Mesenchymal stem cell (in vitro differentiated cells and primary cell): ENCODE data around the gene P2RY2.

Experiments used
- DNase-seq: peaks from one replicate; pipeline ENCODE4 v3.0.0-alpha.2; 2013
- H2AFZ ChIP-seq: one replicate; pipeline ENCODE4 v1.6.1; 2013; ENCODE audit warnings: low read depth, mild to moderate bottlenecking, control low read depth, inconsistent platforms, low read length, moderate library complexity
- H2AK5ac ChIP-seq: 2 replicates; pipeline ENCODE4 v1.6.1; 2013; ENCODE audit warnings: low read length, moderate library complexity, mild to moderate bottlenecking, inconsistent platforms; ENCODE audit not compliant: severe bottlenecking
- H2BK120ac ChIP-seq: one replicate; pipeline ENCODE4 v1.6.1; 2013; ENCODE audit warnings: low read depth, mild to moderate bottlenecking, inconsistent platforms, low read length, moderate library complexity
- H2BK12ac ChIP-seq, 2 experiments: one replicate each; pipeline ENCODE4 v1.6.1; 2013; ENCODE audit warnings: inconsistent platforms in 2 of 2, low read length in 2 of 2, mild to moderate bottlenecking in 2 of 2, moderate library complexity in 2 of 2, control low read depth in 1 of 2
- H2BK15ac ChIP-seq: one replicate; pipeline ENCODE4 v1.6.1; 2013; ENCODE audit warnings: mild to moderate bottlenecking, low read depth, inconsistent platforms; ENCODE audit not compliant: poor library complexity, severe bottlenecking
- H2BK5ac ChIP-seq: 2 replicates; pipeline ENCODE4 v1.6.1; 2013; ENCODE audit warnings: low read depth, mild to moderate bottlenecking, low read length, control low read depth, inconsistent platforms; ENCODE audit not compliant: poor library complexity, severe bottlenecking
- H3K14ac ChIP-seq, 2 experiments: one replicate each; pipeline ENCODE4 v1.6.1; 2013; ENCODE audit warnings: inconsistent platforms in 2 of 2, low read length in 2 of 2, control low read depth in 1 of 2, mild to moderate bottlenecking in 1 of 2, moderate library complexity in 1 of 2
- H3K18ac ChIP-seq, 2 experiments: one replicate each; pipeline ENCODE4 v1.6.1; 2013; ENCODE audit warnings: inconsistent platforms in 2 of 2, low read length in 2 of 2, control low read depth in 1 of 2, low read depth in 1 of 2, mild to moderate bottlenecking in 1 of 2
- H3K23ac ChIP-seq, 2 experiments: one replicate each; pipeline ENCODE4 v1.6.1; 2013; ENCODE audit warnings: inconsistent platforms in 2 of 2, low read length in 2 of 2, mild to moderate bottlenecking in 2 of 2, moderate library complexity in 2 of 2, control low read depth in 1 of 2
- H3K27ac ChIP-seq: 2 replicates; pipeline ENCODE4 v1.5.1; 2013; ENCODE audit warnings: mild to moderate bottlenecking, moderate library complexity, low read length, control low read depth, inconsistent platforms; ENCODE audit not compliant: poor library complexity, severe bottlenecking
- H3K27me3 ChIP-seq, 2 experiments: 2 replicates each; pipeline versions ENCODE4 v1.6.1 to v1.7.0; 2013; ENCODE audit warnings: low read length in 2 of 2, mild to moderate bottlenecking in 2 of 2, moderate library complexity in 2 of 2, control low read depth in 1 of 2, inconsistent platforms in 1 of 2; ENCODE audit not compliant: control insufficient read depth in 1 of 2, insufficient read depth in 1 of 2
- H3K36me3 ChIP-seq, 2 experiments: 2 replicates each; pipeline versions ENCODE4 v1.6.1 to v1.7.0; 2013; ENCODE audit warnings: low read length in 2 of 2, control low read depth in 1 of 2, inconsistent platforms in 1 of 2, low read depth in 1 of 2, mild to moderate bottlenecking in 1 of 2; ENCODE audit not compliant: insufficient read depth in 2 of 2, control insufficient read depth in 1 of 2
- H3K4ac ChIP-seq, 2 experiments: one replicate each; pipeline ENCODE4 v1.6.1; 2013; ENCODE audit warnings: inconsistent platforms in 2 of 2, low read length in 2 of 2, mild to moderate bottlenecking in 2 of 2, moderate library complexity in 2 of 2, control low read depth in 1 of 2, low read depth in 1 of 2
- H3K4me1 ChIP-seq: 2 replicates; pipeline ENCODE4 v1.6.1; 2013; ENCODE audit warnings: low read depth, low read length, control low read depth; ENCODE audit not compliant: control insufficient read depth, insufficient read depth
- H3K4me2 ChIP-seq: 2 replicates; pipeline ENCODE4 v1.6.1; 2013; ENCODE audit warnings: low read length, mild to moderate bottlenecking, inconsistent platforms; ENCODE audit not compliant: poor library complexity, severe bottlenecking
- H3K4me3 ChIP-seq, 2 experiments: 2 replicates each; pipeline versions ENCODE4 v1.5.1 to v1.7.0; 2013; ENCODE audit warnings: low read length in 2 of 2, mild to moderate bottlenecking in 2 of 2, control low read depth in 1 of 2, low read depth in 1 of 2; ENCODE audit not compliant: insufficient read depth in 1 of 2
- H3K79me1 ChIP-seq: replicated peaks from 2 replicates; pipeline ENCODE4 v1.6.1; 2013; ENCODE audit warnings: mild to moderate bottlenecking, control low read depth, low read length, inconsistent platforms; ENCODE audit not compliant: poor library complexity, severe bottlenecking
- H3K9ac ChIP-seq: 2 replicates; pipeline ENCODE4 v1.7.0; 2013; ENCODE audit warnings: mild to moderate bottlenecking, low read length, moderate library complexity
- H3K9me3 ChIP-seq: 2 replicates; pipeline ENCODE4 v1.7.0; 2013; ENCODE audit warnings: mild to moderate bottlenecking, low read length; ENCODE audit not compliant: control insufficient read depth
- H4K8ac ChIP-seq: one replicate; pipeline ENCODE4 v1.6.1; 2013; ENCODE audit warnings: inconsistent platforms, mild to moderate bottlenecking, low read length, moderate library complexity
- H4K91ac ChIP-seq: one replicate; pipeline ENCODE4 v1.6.1; 2013; ENCODE audit warnings: mild to moderate bottlenecking, low read length, inconsistent platforms
- WGBS: methylation state at CpG from one replicate; pipeline ENCODE4 v1.1.7; 2013; ENCODE audit warnings: mixed read lengths; 5-methylcytosine and 5-hydroxymethylcytosine counted together

P2RY2 gene

DNA sequence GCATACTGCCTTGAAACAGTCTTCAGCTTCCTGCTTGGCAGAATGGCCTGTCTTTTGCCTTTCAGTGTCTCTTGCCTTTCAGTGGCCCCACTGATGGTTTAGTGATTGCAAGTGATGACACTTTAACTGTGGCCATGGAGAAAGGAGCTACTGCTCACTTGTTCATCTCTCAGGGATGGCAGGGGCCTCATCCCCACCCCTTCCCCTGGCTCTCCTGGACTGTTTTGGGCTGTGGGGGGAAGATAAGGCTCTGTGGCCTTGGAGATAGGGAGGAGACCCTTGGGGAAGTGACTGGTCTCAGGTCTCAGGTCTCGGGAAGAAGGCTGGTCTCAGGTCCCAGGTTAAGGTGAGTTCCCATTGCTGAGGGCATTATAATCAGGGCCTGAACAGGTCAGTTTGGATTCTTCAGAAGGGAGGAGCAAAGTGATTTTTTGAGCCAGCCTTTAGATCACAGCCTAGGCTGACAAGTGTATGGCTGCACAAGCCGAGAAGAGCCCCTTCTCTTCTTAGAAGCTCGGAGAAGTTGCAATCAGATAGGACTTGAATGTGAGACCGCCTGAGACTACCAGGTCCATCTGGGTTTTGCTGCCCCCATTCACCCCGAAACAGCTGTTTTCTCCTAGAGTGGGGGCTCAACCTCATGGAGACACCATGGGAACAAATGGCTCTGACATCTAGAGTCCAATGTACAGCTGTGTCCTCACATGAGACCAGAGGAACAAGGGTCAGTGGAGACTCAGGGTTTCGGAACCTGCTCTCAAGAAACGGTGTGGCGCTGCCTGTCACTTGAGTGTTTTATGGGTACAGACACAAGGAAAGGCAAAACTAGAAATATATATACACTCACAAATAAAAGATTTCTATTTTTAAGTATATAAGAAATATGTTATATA lies 15.9 kb upstream of the P2RY2 start:
- Histone ChIP-seq H3K4me2 (no peak overlapping the region), H4K91ac (no peak overlapping the region), H3K9ac (no peak overlapping the region), H3K18ac (no peak overlapping the region), H3K14ac (no peak overlapping the region), H3K4me1 (no peaks in the 10 kb centered on the region), H4K8ac (no peak overlapping the region), H3K23ac (no peak overlapping the region), H2AFZ (no peak overlapping the region), H2BK12ac (no peak overlapping the region), H3K4me3 (no peak overlapping the region), H3K4ac (no peak overlapping the region), H2BK120ac (no peak overlapping the region), H3K27ac (no peak overlapping the region), H3K9me3 (no peaks in the 10 kb centered on the region), H2BK5ac (no peak overlapping the region), H3K36me3 (no peaks in the 10 kb centered on the region), H3K79me1 (no peaks in the 10 kb centered on the region), H2BK15ac (no peak overlapping the region), H3K27me3 (no peaks in the 10 kb centered on the region), H2AK5ac (no peak overlapping the region)
- no peak for DNase-seq
- WGBS = 92% methylated on average over 5 of the region's 8 CpGs

- H2BK12ac ChIP-seq = no peak overlapping the region
- no peak overlapping the region for H4K91ac ChIP-seq
- no peak overlapping the region for H2BK120ac ChIP-seq
- H3K14ac ChIP-seq = no peak overlapping the region
- H3K27me3 ChIP-seq = no peaks in the 10 kb centered on the region
- H3K27ac ChIP-seq = no peak overlapping the region
- no peak overlapping the region for H2BK15ac ChIP-seq
- DNase-seq = no peak
- no peaks in the 10 kb centered on the region for H3K4me1 ChIP-seq
- H3K18ac ChIP-seq = no peak overlapping the region
- H3K23ac ChIP-seq = no peak overlapping the region
- WGBS = 85% methylated on average over 5 of the region's 6 CpGs
- no peaks in the 10 kb centered on the region for H3K36me3 ChIP-seq
- no peaks in the 10 kb centered on the region for H3K79me1 ChIP-seq
- no peak overlapping the region for H2AFZ ChIP-seq
- no peak overlapping the region for H2AK5ac ChIP-seq
- H3K4me2 ChIP-seq = no peak overlapping the region
- no peak overlapping the region for H3K4me3 ChIP-seq
- H3K9me3 ChIP-seq = no peaks in the 10 kb centered on the region
- no peak overlapping the region for H2BK5ac ChIP-seq
- no peak overlapping the region for H3K4ac ChIP-seq
- H4K8ac ChIP-seq = no peak overlapping the region
- H3K9ac ChIP-seq = no peak overlapping the region
Observed at GRCh38 chr11:73203322-73203721, 14.8 kb upstream of the P2RY2 start.

DNA sequence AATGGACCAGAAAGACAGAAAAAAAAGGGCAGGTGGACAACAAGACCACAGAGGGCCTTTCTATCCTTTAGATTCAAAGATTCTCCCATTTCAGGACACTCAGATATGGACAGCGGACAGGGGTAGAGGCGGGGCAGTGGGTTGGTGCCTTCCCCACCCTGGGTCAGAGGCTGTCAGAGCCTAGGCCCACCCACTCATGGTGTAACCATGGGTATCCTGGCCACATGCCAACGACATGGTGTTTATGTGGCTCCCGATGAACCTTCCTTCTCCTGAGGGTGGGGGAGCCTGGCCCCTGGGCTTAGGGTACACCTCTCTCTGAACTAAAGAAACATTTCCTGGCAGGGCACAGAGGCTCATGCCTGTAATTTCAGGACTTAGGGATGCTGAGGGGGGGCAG lies 14.3 kb upstream of the P2RY2 start:
- no peak overlapping the region for H4K8ac ChIP-seq

GRCh38 chr11:73204711-73205121 lies 13.4 kb upstream of the P2RY2 start:
- Histone ChIP-seq H2AK5ac (no peak overlapping the region), H4K8ac (no peak overlapping the region), H3K79me1 (no peaks in the 10 kb centered on the region), H3K23ac (no peak overlapping the region), H3K4me3 (no peak overlapping the region), H3K9ac (no peak overlapping the region), H3K27me3 (no peaks in the 10 kb centered on the region), H4K91ac (no peak overlapping the region), H3K14ac (no peak overlapping the region), H3K4me1 (no peaks in the 10 kb centered on the region), H2BK15ac (peak overlapping the region; percentile 57), H2BK12ac (no peak overlapping the region), H2AFZ (no peak overlapping the region), H3K27ac (no peak overlapping the region), H3K18ac (no peak overlapping the region), H2BK5ac (no peak overlapping the region), H3K4ac (no peak overlapping the region), H3K9me3 (no peaks in the 10 kb centered on the region), H3K4me2 (no peak overlapping the region), H3K36me3 (no peaks in the 10 kb centered on the region), H2BK120ac (no peak overlapping the region)
- no peak for DNase-seq
- WGBS = 75% methylated on average over 8 of the region's 8 CpGs

More for the DNA sequence above, 14.3 kb upstream of the P2RY2 start:
- H2AK5ac ChIP-seq = no peak overlapping the region
- no peak overlapping the region for H4K91ac ChIP-seq
- H2AFZ ChIP-seq = no peak overlapping the region
- no peak overlapping the region for H2BK5ac ChIP-seq
- H3K36me3 ChIP-seq = no peaks in the 10 kb centered on the region
- H3K4me2 ChIP-seq = no peak overlapping the region
- no peak overlapping the region for H3K4ac ChIP-seq
- no peak overlapping the region for H3K9ac ChIP-seq
- no peak overlapping the region for H2BK12ac ChIP-seq
- no peaks in the 10 kb centered on the region for H3K27me3 ChIP-seq
- 93% methylated on average over 4 of the region's 4 CpGs for WGBS
- DNase-seq = no peak
- no peaks in the 10 kb centered on the region for H3K79me1 ChIP-seq
- H2BK15ac ChIP-seq = peak overlapping the region; percentile 61
- H3K27ac ChIP-seq = no peak overlapping the region
- no peaks in the 10 kb centered on the region for H3K9me3 ChIP-seq
- H3K14ac ChIP-seq = no peak overlapping the region
- H3K18ac ChIP-seq = no peak overlapping the region
- H2BK120ac ChIP-seq = no peak overlapping the region
- H3K4me3 ChIP-seq = no peak overlapping the region
- no peak overlapping the region for H3K23ac ChIP-seq
- H3K4me1 ChIP-seq = no peaks in the 10 kb centered on the region
